Spleen (tissue), 11 donors: ENCODE measurements around the gene GPATCH1. TPM values are rescaled to one million over a fixed set of nuclear protein-coding genes. Genes with fewer than 3 reads are reported as not detected.

ENCODE experiments used
- DNase-seq: peaks from one replicate; pipeline ENCODE4 v3.0.0-alpha.2; 2020
- H3K27ac ChIP-seq, 8 donors: fragments of 200-600 bp; sonication (generic) in 7 of 8; 1 replicate in 4 of 8; 2 replicates in 4 of 8; pipeline versions ENCODE4 v1.5.0 to v1.8.0; 2016 to 2021; ENCODE audit warnings: inconsistent platforms in 4 of 8, mild to moderate bottlenecking in 4 of 8, moderate library complexity in 1 of 8
- H3K27me3 ChIP-seq, 7 donors: fragments of 200-600 bp; sonication (generic) in 6 of 7; replicated peaks in 1 of 7; 1 replicate in 4 of 7; 2 replicates in 3 of 7; pipeline versions ENCODE4 v1.5.0 to v1.8.0; 2016 to 2021; ENCODE audit warnings: inconsistent platforms in 3 of 7, mild to moderate bottlenecking in 1 of 7
- H3K36me3 ChIP-seq, 6 donors: fragments of 200-600 bp; sonication (generic) in 5 of 6; 1 replicate in 4 of 6; 2 replicates in 2 of 6; pipeline versions ENCODE4 v1.5.0 to v1.8.0; 2016 to 2021; ENCODE audit warnings: inconsistent platforms in 2 of 6
- H3K4me1 ChIP-seq, 6 donors: fragments of 200-600 bp; sonication (generic) in 5 of 6; 1 replicate in 3 of 6; 2 replicates in 3 of 6; pipeline versions ENCODE4 v1.5.0 to v1.8.0; 2016 to 2021; ENCODE audit warnings: inconsistent platforms in 3 of 6
- H3K4me3 ChIP-seq, 8 donors: fragments of 200-600 bp; sonication (generic) in 7 of 8; 1 replicate in 4 of 8; 2 replicates in 4 of 8; pipeline versions ENCODE4 v1.5.0 to v1.8.0; 2016 to 2021; ENCODE audit warnings: inconsistent platforms in 4 of 8, mild to moderate bottlenecking in 4 of 8, moderate library complexity in 2 of 8
- H3K9me3 ChIP-seq, 8 donors: fragments of 200-600 bp; sonication (generic) in 7 of 8; 1 replicate in 4 of 8; 2 replicates in 4 of 8; pipeline versions ENCODE4 v1.5.0 to v1.8.0; 2016 to 2021; ENCODE audit warnings: inconsistent platforms in 4 of 8
- CTCF ChIP-seq, 11 experiments: fragments of 200-600 bp in 7 of 11; fragments of 450-650 bp in 4 of 11; sonication (generic) in 4 of 11; IDR thresholded peaks in 8 of 11; conservative IDR thresholded peaks in 3 of 11; 1 replicate in 7 of 11; 2 replicates in 4 of 11; pipeline versions ENCODE4 v1.4.0 to v1.8.0; 2016 to 2021; ENCODE audit warnings: antibody characterized with exemption in 11 of 11, inconsistent platforms in 4 of 11, mild to moderate bottlenecking in 1 of 11
- POLR2A ChIP-seq, 3 donors: fragments of 450-650 bp; IDR thresholded peaks; one replicate each; pipeline ENCODE4 v1.5.1; 2017; ENCODE audit warnings: antibody characterized with exemption in 3 of 3, mild to moderate bottlenecking in 1 of 3
- POLR2AphosphoS5 ChIP-seq, 3 donors: sonication (generic); formaldehyde crosslinking; IDR thresholded peaks; one replicate each; pipeline ENCODE4 v1.5.1; 2017; ENCODE audit warnings: antibody characterized with exemption in 3 of 3
- WGBS, 5 donors: extraction: QIAGEN DNeasy Blood & Tissue Kit in 3 of 5; methylation state at CpG; one replicate each; pipeline versions ENCODE4 v1.1.5 to v1.1.7; 2013 to 2018; 5-methylcytosine and 5-hydroxymethylcytosine counted together
- intact Hi-C: fragments of 100-400 bp; cut with DNase I; formaldehyde crosslinking; loops from one replicate; pipeline ENCODE4 v1.15.0; 2023; ENCODE audit warnings: low total_unique reads
- polyA plus RNA-seq, 3 donors: library from polyadenylated mRNA; stranded (reverse); fragments of 200-250 nt; gene quantifications; one replicate each; pipeline ENCODE4 v1.2.1, GENCODE V29; 2013
- total RNA-seq, 7 donors: library from RNA; depleted of rRNA in 3 of 7; stranded (reverse); fragments of >200 nt in 3 of 7; fragmentation: NEBNext Ultra II Directional in 4 of 7; extraction: Animal tissue kit (Norgen Biotek cat#: 25700) in 4 of 7; gene quantifications; one replicate each; pipeline versions ENCODE4 v1.1.0 to v1.2.1, GENCODE V29; 2016 to 2021
- donor health status: healthy with polysubstance abuse.
- donor health status: DM: no; HTN: no; CAD: no; lungs with moderate emphysema.
- donor health status: DM: no; HTN: no; CAD: no.
- donor health status: Bipolar disorder and iron deficiency.
- donor health status: healthy.
- donor health status: DM: no; HTN: no; CAD: no.
- donor health status: DM: yes; HTN: yes; CAD: no.

Gene GPATCH1
- total and polyA plus RNA-seq, 10 donors, result 3.9 to 12.7 (median 9.4) TPM

GRCh38 chr19:33085570-33086128, 4.7 kb downstream of the GPATCH1 start:
- no peaks in the 10 kb centered on the region for H3K9me3 ChIP-seq
- intact Hi-C loops, result no loop called here
- 90 to 99% (median 95%) methylated on average over 3 of the region's 3 CpGs for WGBS, 5 donors

GRCh38 chr19:33086955-33087354, 6.0 kb downstream of the GPATCH1 start:
- WGBS, 5 donors, result 78 to 91% (median 85%) methylated on average over 1 of the region's 1 CpG
- Histone ChIP-seq H3K27me3 (no peaks in the 10 kb centered on the region), H3K27ac (no peak overlapping the region), H3K36me3 (peaks cover 0 to 42% (median 37%) of the 10 kb centered on the region in 6 donors), H3K4me1 (peaks cover 6 to 10% (median 8%) of the 10 kb centered on the region in 6 donors), H3K4me3 (no peak overlapping the region), H3K9me3 (no peaks in the 10 kb centered on the region)
- no peak for TF ChIP-seq POLR2AphosphoS5 (IDR thresholded peaks at IDR 0.05)
- TF ChIP-seq CTCF (IDR thresholded peaks at IDR 0.05 in 8 of 11, conservative IDR thresholded peaks at IDR 0.05 in 3 of 11), result no peak
- TF ChIP-seq POLR2A (IDR thresholded peaks at IDR 0.05), result no peak
- intact Hi-C loops, result no loop called here
- no peak for DNase-seq

More at GRCh38 chr19:33085570-33086128, 4.7 kb downstream of the GPATCH1 start:
- Histone ChIP-seq H3K27me3 (no peaks in the 10 kb centered on the region), H3K27ac (no peak overlapping the region), H3K4me1 (peaks cover 9 to 22% (median 15%) of the 10 kb centered on the region in 6 donors), H3K36me3 (peaks cover 0 to 29% (median 26%) of the 10 kb centered on the region in 6 donors), H3K4me3 (no peak overlapping the region)
- DNase-seq, result no peak
- no peak for TF ChIP-seq POLR2AphosphoS5 (IDR thresholded peaks at IDR 0.05)
- no peak for TF ChIP-seq CTCF (IDR thresholded peaks at IDR 0.05 in 8 of 11, conservative IDR thresholded peaks at IDR 0.05 in 3 of 11)
- TF ChIP-seq POLR2A (IDR thresholded peaks at IDR 0.05), result no peak

- TF ChIP-seq CTCF (IDR thresholded peaks at IDR 0.05 in 8 of 11, conservative IDR thresholded peaks at IDR 0.05 in 3 of 11), result no peak
- no peak for TF ChIP-seq POLR2AphosphoS5 (IDR thresholded peaks at IDR 0.05)
- no peak for TF ChIP-seq POLR2A (IDR thresholded peaks at IDR 0.05)
- DNase-seq, result no peak
- intact Hi-C loops, result no loop called here
- Histone ChIP-seq H3K4me1 (no peaks in the 10 kb centered on the region), H3K36me3 (peaks cover 0 to 63% (median 56%) of the 10 kb centered on the region in 6 donors), H3K9me3 (no peaks in the 10 kb centered on the region), H3K27ac (no peak overlapping the region), H3K4me3 (no peak overlapping the region), H3K27me3 (no peaks in the 10 kb centered on the region)
- 91 to 98% (median 94%) methylated on average over 3 of the region's 3 CpGs for WGBS, 5 donors
These were observed 8.0 kb downstream of the GPATCH1 start for GRCh38 chr19:33089010-33089409.

- no peak for TF ChIP-seq POLR2A (IDR thresholded peaks at IDR 0.05)
- Histone ChIP-seq H3K4me3 (no peak overlapping the region), H3K4me1 (no peaks in the 10 kb centered on the region), H3K9me3 (no peaks in the 10 kb centered on the region), H3K36me3 (peaks cover 0 to 74% (median 67%) of the 10 kb centered on the region in 6 donors), H3K27me3 (no peaks in the 10 kb centered on the region), H3K27ac (no peak overlapping the region)
- DNase-seq, result no peak
- WGBS, 5 donors, result 87 to 95% (median 90%) methylated on average over 3 of the region's 3 CpGs
- intact Hi-C loops, result no loop called here
These were observed 9.2 kb downstream of the GPATCH1 start for GRCh38 chr19:33090179-33090578.
